ENCODE data around the gene SDHAF2.
"Not testable (repeated sequence)": the region's sequence is repeated elsewhere in the genome, so short reads cannot be mapped to it uniquely, and the experiment has no call there.

SDHAF2 gene

DNA sequence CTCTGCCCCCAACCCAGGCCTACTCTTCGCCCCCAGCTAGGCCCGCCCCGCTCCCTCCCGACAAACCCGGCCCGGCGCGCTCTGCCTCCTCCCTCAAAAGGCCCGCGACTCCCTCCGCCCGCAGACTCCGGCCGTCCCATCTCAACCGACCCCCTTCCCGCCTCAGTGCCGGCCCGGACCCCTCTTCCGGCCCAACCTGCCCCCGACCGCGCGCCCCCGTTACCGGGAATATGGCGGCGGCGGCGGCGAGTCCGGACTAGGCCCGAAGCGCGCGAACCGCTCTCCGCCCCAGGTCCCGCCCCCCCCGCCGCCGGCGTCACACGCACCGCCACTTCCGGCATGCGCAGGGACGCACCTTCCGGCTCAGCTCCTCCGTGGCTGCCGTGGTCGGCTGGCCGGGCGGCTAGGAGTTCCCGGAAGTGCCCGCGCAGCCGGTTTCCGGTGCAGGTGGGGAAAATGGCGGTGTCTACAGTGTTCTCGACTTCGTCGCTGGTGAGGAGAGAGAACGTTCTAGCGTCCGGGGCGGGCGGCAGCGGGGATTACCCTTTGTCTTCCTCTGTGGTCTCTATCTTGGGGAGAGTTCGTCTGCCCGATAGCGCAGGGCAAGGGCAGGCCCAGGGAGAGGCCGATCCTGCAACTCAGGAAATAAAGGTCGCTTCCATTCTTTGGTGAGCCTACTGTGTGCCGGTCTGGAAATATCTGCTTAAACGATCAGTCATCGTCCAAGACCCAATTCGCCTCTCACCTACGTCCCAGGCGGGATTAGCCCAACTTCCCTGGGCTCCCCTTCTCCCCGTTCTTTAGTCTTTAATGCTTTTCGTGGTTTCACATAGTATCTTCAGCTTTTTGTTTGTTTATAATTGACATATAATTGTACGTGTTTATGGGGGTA is at the start of gene SDHAF2, which contains the start of gene CPSF7:
Gene SDHAF2, plus strand, starts transcription at position 434 of the 892 bp plus-strand sequence. Its CDS starts 23 bp downstream, at position 457.
Gene CPSF7, minus strand, starts transcription at position 285 of the 892 bp plus-strand sequence. CDS start 740 bp downstream, outside the sequence.
- peak; percentile 47 for DNase-seq

DNA sequence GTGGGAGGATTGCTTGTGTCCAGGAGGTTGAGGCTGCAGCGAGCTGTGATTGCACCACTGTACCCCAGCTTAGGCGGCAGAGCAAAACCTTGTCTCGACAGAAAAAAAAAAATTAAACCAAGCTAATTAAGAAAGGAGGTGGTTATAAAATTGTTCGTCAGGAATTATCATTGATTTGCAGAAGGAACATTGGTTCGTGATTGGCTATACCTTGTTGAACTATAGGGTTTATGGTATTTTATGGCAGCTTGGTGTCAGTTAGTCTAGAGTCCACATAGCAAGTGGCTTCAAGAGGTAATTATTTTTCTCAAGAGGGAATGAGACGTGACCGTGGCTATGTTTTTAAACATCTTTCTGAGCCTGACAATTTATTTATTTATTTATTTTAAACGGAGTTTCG is 49.0 kb upstream of the SDHAF2 start:
- no peak for DNase-seq

DNA sequence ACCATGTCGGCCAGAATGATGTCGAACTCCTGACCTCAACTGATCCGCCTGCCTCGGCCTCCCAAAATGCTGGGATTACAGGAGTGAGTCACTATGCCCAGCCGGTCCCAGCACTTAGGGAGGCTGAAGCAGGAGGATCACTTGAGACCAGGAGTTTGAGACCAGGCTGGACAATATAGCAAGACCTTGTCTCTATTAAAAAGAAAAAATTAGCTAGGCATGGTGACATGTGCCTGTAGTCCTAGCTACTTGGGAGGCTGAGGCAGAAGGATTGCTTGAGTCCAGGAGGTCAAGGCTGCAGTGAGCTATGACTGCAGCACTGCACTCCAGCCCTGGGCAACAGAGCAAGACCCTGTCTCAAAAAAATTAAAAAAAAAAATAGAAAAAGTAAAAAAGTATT is 46.1 kb upstream of the SDHAF2 start:
- DNase-seq, result not testable (repeated sequence)

DNA sequence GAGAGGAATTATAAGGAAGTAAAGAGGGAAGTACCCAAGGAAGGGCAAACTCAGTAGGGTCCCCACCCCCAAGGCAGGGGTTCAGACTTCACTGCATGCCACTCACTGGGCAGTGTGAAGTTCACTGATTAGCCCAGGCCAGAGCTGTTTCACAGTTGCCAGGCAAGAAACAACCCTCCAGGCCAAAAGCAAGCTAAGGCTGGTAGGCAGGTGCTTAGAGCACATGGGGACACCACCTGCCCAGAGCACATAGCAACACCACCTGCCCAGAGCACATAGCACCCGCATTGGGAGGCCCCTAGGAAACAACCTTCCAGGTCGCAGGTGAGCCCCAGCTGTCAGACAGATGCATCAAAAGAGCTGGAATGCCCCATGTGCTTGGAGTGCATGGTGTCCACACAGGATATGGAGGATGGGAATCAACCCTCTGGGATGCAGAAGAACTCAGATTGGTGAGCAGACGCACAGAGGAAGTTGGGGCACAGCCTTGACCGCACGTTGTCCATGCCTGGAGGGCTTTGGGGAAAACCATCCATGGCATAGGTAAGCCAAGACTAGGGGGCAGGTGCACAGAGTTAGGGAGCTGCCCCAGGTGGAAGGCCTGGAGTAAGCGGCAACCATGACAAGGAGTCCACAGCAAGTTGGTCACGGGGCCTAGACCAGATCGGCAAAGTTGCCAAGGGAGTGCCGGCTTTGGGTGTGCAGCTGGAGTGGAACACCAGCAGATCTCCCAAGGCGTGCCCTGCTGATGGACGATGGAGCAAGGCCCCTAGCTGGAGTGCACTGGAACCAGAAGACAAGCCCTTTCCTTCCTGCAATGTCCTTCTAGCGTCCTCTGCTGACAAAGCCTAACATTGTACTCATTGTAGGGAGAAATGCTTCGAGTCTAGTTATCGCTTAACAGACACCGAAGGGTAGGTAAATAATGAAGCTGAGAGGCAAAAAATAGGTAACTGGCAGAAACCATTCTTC is 45.4 kb upstream of the SDHAF2 start:
- no peak for DNase-seq

GRCh38 chr11:61390161-61390560 is 39.8 kb upstream of the SDHAF2 start:
- no peak for DNase-seq

- DNase-seq, result no peak
Observed at GRCh38 chr11:61392981-61393595, 36.8 kb upstream of the SDHAF2 start.

DNA sequence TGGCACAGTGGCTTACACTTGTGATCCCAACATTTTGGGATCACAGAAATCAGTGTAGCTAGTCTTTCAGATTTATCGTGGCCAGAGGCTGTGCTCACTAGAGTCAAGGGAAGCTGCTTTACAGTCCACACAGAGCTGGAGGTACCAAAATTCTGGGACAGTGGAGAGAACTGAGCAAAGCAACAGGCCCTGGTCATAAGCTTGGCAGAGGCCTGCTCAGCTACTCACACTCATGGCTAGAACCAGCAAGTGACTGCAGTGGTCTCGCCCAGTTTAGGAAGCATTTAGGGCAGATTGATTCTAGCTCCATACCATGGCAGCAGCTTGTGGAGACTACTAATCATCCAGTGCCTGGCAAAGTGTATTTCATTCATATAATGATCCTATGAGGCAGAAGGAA is 28.8 kb upstream of the SDHAF2 start:
- DNase-seq, result no peak

- DNase-seq, result no peak
Observed at GRCh38 chr11:61401573-61401972, 28.4 kb upstream of the SDHAF2 start.

- no peak for DNase-seq
Observed at GRCh38 chr11:61403658-61404057, 26.3 kb upstream of the SDHAF2 start.

DNA sequence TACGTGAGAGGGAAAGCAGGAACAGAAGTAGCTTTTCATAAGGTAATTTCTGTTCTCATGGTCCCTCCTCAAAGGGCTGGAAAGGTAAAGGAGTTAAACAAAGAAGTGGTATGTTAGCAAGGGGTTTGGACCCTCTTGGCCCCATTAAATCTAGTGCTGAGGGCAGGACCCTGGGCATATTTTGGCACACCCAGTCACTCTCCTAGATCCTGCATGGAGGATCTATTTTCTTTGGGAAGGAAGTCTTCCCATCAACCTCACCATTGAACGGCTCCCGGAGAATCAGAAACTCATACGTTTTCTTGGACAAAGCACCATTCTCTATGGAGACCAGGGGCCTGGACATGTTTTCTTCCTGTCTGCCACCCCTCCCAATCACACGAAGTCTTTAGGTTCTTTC is 25.8 kb upstream of the SDHAF2 start:
- DNase-seq, result no peak

DNA sequence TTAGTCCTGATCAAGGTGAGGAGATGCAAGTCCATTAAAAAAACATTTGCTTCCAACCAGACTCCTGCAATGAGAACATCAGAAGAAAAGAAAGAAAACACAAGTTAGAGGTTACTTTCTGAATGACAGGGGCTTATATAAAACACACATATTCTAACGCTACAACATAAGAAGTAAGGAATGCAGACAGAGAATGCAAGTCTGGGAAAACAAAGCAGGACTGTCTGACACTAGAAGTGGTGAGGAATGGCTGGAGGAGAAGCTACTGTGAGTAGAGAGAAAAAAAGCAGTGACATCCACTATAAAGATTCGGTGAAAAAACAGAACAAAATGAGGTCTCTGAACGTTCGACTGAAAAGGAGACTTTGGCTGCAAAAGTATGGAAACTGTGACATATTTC is 25.3 kb upstream of the SDHAF2 start:
- DNase-seq, result no peak

DNA sequence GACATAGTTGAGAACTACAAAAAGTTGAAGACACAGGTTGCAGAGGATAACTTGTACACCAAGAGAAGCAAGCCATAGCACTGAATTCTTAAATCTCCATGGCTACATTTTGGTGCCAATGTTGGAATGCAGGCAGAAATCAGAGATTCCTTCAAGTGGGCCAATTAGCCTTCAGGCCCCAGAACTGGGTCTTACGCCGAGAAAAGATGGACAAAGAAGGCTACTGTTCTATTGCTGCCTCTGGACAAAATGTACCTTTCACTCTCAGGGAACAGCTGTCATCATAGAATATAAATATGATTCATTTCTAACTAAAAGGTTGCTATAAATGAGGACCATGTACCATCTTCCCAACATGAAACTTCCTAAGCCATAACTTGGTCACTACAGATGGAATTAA is 23.9 kb upstream of the SDHAF2 start:
- no peak for DNase-seq

DNA sequence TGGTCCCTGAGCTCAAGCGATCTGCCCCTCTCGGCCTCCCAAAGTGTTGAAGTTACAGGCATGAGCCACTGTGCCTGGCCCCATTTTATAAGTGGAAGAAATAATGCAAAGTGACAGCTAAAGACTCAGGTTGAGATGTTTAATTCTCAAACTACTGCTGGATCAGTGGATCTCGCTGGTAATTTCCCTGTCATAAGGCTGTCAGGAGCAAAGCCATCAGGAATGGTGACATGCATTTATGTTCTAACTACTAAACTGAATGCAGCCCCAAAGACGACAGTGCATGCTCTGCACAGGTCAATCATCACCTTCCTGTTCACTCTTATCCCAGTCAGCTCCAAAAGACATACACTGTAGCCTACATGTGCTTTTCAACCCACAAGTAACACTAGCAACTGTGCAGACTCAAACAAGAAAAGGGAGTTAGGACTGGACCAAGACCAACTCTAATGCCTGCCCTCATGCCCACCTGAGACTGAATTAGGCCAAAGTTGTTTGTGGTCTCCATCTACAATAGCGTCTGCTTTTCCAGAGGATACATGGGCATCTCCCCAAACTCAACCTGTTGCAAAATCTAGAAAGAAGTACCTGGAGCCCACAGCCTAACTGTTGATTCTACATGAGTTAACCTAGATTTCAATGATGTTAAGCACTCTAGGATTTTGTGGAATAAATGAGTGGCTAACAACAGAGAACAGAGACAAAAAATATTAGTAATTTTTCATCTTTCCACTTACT is 22.8 kb upstream of the SDHAF2 start:
- DNase-seq, result no peak

GRCh38 chr11:61411589-61411988 is 18.3 kb upstream of the SDHAF2 start:
- DNase-seq, result no peak

GRCh38 chr11:61413496-61413895 is 16.4 kb upstream of the SDHAF2 start:
- no peak for DNase-seq

GRCh38 chr11:61414547-61414946 is 15.4 kb upstream of the SDHAF2 start:
- no peak for DNase-seq

- no peak for DNase-seq
Observed at GRCh38 chr11:61415381-61415780, 14.5 kb upstream of the SDHAF2 start.

DNA sequence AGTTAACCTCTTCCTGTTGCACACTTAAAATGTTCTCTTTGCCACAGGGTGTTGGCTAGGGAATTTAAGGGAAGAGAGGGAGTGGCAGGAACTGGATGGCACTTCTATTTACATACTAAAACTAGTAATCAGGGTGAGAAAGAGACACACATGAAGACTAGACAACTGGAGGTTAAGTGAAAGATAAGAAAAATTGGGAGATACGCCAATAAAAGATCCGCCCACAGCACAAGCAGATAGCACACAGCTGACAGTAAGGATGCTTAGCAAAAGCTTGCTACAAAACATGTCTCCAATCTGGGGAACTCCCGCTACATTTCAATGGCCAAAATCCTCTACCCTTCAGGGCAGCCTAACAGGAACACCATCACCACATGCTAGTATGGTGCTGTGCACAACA is 13.0 kb upstream of the SDHAF2 start:
- DNase-seq, result no peak

- no peak for DNase-seq
Observed at GRCh38 chr11:61417670-61418069, 12.3 kb upstream of the SDHAF2 start.

- no peak for DNase-seq
Observed at GRCh38 chr11:61418136-61418535, 11.8 kb upstream of the SDHAF2 start.

GRCh38 chr11:61422226-61422625 is 7.7 kb upstream of the SDHAF2 start:
- DNase-seq, result no peak

Measured in NCI-H187 treated with DMSO at 0.1 percent for 48 hours (cell line).